ENCODE measurements around the gene PRXL2B.

GRCh38 chr1:2603521-2604155 is 17.1 kb downstream of the PRXL2B start:
- no peak for TF ChIP-seq CTCF (conservative IDR thresholded peaks at IDR 0.05)
- TF ChIP-seq ZFX (IDR thresholded peaks at IDR 0.05) = no peak

Data from C4-2B (cell line).